Activated CD4-positive, CD25-positive, alpha-beta regulatory T cell treated with anti-CD3 and anti-CD28 coated beads, Interleukin-2, amount 50 U/mL, for 72 hours (primary cell): ENCODE measurements around the gene CDH4.

Experiments used
- DNase-seq: peaks from one replicate; pipeline ENCODE4 v3.0.0; 2021

Gene CDH4

GRCh38 chr20:61287583-61288275, 35.7 kb downstream of the CDH4 start:
- no peak for DNase-seq

GRCh38 chr20:61288331-61288784, 36.3 kb downstream of the CDH4 start:
- no peak for DNase-seq

GRCh38 chr20:61289166-61289565, 37.1 kb downstream of the CDH4 start:
- DNase-seq, result no peak

DNA sequence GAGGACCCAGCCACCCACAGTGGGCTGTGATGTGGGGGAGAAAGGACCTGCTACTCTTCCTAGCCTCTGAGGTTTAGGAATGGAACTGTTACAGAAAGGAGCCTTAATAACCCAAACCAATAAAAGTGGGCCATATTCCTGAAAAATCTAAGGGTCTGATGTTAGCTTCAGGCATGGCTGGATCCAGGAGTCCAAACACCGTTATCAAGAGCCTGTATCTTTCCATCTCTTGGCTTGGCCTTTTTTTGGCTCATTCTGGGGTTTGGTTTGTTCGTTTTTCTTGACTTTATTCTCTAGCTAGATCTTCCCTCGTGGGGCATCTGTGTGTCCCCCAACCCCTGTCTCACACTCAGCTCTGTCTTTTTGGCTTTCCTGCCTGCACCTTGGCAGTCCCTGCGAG, 38.7 kb downstream of the CDH4 start:
- DNase-seq, result no peak

DNA sequence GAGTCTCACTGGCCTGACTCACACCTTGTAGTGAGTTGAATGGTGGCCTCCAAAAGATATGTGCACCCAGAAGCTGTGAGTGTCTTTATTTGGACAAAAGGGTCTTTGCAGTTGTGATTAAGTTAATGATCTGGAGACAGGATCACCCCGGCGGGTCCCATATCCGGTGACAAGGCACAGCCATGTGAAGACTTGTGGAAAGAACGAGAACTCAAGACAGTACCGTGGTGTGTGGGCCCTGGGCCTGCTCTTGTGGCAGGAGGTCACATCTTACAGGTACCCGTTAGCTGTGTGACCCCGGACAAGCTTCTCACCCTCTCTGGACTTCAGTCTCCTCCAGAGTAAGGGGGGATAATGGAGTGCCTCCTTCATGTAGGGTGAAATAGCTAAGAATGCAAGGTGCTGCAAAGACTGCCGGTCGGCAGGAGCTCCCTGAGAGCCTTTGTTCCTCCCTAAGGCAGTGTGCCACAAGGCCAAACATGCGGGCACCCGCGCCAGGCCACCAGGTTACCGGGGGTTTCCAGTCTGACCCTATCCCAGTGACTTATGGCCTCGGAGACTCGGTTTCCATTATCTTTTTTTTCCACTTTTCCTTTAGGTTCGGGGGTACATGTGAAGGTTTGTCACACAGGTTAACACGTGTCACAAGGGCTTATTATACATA, 39.2 kb downstream of the CDH4 start:
- no peak for DNase-seq

- DNase-seq, result no peak
Measured at GRCh38 chr20:61292391-61292790, 40.3 kb downstream of the CDH4 start.

- no peak for DNase-seq
Measured at GRCh38 chr20:61292821-61293612, 41.0 kb downstream of the CDH4 start.

DNA sequence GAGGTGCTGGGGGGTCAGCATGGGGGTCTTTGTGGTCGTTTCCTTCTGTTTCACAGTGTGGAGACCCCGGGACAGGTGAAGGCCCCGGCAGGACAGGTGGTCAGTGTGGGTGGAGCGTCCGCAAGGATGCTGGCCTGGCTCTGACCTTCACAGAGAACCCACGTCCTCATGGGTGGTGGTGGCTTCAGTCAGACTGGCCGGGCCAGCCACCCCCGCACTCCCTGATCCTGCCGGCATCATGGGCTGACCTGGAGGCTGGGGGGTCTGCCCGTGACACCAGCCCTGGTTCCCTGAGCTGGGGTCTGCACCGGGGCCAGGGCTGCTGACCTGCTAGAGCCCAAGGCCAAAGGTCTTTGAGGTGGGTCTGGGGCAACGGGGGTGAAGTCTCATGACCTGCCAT, 41.9 kb downstream of the CDH4 start:
- no peak for DNase-seq

- DNase-seq, result no peak
Measured at GRCh38 chr20:61295249-61295648, 43.2 kb downstream of the CDH4 start.

DNA sequence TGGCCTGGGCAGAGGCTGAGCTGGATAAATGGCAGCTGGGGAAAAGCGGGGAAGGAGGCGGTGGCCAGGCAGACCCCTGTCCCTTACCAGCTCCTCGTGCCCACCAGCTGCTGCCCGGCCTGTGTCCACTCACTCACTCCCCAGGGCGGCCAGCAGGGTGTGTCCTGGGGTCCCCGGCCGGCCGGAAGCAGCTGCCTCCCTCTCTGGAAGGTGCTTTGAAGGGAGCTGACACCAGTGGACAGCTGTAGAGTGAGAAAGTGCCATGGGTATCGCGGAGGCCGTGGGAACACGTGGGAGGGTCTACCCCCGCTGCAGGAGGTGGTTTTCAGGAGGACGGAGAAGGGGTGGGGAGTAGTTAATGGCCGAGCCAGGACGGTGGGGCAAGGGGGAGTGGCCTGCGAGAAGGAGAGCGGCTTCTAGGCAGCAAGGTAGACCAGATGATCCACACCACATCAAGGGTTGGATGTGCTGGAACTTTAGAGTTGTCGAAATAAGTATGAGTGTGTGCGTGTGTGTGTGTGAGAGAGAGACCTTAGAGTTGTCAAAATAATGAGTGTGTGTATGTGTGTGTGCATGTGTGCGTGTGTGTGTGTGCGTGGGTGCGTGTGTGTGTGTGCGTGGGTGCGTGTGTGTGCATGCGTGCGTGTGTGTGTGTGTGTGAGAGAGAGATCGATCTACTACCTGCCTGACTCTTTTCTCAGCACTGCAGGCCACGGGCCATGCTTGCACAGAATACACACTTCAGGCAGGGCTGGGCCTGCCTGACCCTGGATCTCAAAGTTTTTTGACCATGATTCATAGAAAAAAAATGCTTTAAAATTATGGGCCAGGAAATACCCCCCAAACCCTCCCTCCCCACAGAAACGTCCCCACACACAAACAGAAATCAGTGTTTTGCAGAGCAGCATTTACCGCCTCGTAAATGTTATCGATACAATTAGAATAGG, 43.9 kb downstream of the CDH4 start:
- no peak for DNase-seq

DNA sequence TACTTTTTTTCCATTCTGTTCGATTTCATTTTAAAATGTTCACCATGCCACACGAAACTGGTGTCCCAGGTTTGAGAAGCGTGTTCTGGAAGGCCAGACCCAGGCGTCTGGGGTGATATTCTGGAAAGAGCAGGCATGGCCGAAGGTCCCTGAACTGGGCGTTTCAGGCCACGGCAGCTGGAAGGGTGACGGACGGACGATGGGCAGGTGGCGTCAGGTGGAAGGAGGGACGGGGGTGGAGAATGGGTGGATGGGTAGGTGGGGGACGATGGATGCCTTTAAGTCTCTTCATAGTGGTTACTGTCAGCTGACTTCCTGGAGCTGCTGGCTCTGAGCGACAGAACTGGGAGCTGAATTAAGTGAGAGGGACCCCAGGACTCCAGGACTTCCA, 44.6 kb downstream of the CDH4 start:
- no peak for DNase-seq

- DNase-seq, result no peak
Measured at GRCh38 chr20:61297491-61297890, 45.4 kb downstream of the CDH4 start.

- no peak for DNase-seq
Measured at GRCh38 chr20:61297986-61298385, 45.9 kb downstream of the CDH4 start.

DNA sequence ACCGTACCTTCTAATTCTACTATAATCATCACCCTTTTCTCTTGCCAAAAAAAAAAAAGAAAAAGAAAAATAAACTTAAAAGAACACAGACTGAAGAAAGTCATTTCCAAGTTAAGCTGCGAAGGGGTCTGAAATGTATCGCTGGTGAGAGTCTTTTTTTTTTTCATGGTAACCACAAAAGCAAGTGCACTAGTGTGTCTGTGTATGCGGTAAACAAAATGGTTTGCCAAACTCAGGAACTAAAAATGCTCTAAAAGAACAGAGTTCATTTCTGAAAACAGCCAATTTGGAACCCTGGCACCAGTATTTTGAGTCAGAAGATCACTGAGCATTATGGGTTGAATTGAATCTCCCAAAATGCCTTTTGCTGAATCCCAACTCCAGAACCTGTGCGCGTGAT, 46.6 kb downstream of the CDH4 start:
- DNase-seq, result no peak

DNA sequence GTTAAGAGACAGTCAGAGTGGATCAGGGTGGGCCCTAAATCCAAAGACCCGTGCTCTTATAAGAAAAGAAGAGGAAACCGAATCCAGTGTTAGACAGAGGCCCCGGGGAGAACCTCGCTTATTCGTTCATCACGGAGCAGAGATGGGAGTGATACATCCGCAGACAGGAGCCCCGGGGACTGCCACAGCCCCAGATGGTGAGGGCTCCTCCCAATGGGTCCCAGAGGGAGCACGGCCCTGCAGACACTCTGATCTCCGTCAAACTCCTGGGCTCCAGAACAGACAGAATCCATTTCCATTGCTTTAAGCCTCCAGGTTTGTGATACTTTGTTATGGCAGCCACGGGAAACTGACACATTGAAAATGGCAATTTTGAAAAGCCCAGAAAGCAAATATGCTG, 47.0 kb downstream of the CDH4 start:
- no peak for DNase-seq

- no peak for DNase-seq
Measured at GRCh38 chr20:61299618-61300017, 47.6 kb downstream of the CDH4 start.

- DNase-seq, result no peak
Measured at GRCh38 chr20:61300293-61300692, 48.2 kb downstream of the CDH4 start.

- DNase-seq, result no peak
Measured at GRCh38 chr20:61300709-61301108, 48.6 kb downstream of the CDH4 start.

DNA sequence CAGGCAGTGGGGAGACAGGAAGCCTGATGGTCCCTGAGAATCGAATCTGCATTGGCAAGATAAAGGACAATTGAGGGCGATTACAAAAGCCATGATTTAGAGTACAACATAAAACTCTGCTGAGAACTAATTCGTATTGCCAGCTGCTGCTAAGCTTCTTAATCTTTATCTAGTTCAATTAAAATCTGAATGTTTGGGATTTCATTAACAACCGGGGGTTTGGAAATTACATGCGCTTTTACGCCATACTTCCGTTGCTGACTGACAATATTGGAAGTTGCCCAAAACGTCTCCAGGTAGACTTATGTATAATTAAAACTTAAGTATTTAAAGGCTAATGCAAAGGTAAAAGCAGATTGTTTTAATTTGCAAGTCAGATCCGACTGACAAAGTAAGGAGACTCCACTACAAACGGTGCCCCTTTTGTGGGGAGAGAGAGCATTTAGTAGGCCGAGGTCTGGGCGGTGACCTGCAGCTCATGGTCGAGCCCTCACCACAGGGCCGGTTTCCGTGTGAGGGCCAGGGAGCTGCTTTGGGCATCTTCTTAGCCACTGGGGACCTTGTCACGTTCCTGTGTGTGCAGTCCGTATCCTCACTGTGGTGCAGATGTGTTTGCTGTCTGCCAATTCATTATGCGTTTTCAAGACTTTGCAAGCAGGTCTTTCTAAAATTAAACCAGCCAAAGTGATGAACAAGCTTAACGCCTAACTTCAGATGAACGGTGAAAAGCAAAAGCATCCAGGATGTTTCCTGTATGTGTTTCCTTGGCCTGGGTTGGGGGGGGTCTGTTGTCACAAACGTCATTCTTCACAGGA, 49.9 kb downstream of the CDH4 start:
- DNase-seq, result no peak

DNA sequence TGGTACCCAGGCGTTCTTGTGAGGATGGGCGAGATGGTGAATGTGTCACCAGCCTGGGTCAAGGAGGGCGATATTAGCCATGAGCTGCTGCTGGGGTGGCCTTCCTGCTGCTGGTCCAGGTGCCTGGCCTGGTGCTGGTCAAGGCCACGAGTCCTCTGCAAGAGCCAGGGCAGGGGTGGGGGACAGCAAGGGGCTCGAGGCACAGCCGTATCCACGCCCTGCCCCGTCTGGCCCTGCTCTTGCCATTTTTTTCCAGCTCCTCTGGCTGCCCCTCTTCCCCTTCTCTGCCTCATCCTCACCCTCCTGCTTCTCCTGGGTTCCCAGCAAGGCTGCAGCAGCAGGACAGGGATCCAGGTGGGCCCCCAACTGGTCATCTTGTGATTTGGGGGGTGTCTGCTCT, 51.2 kb downstream of the CDH4 start:
- no peak for DNase-seq

GRCh38 chr20:61303675-61304074, 51.6 kb downstream of the CDH4 start:
- DNase-seq, result no peak

GRCh38 chr20:61304750-61305149, 52.7 kb downstream of the CDH4 start:
- DNase-seq, result no peak
